OCI-LY1 (cell line): ENCODE data around the gene PNPLA3.

Experiments
- EZH2 ChIP-seq: fragments of 200-600 bp; sonication (generic), shearing (Covaris generic); IDR thresholded peaks from 2 replicates; pipeline ENCODE4 v1.8.0; 2017; ENCODE audit warnings: borderline replicate concordance, mixed run types, mild to moderate bottlenecking, antibody characterized with exemption, low read length, moderate library complexity, mixed read lengths
- TF ChIP-seq, protein P1 (sequence below): fragments of 200-600 bp; sonication (generic), shearing (Covaris generic); IDR thresholded peaks from 2 replicates; pipeline ENCODE4 v1.5.1; 2017; ENCODE audit warnings: mild to moderate bottlenecking, antibody characterized with exemption, low read length, moderate library complexity, mixed read lengths

DNA sequence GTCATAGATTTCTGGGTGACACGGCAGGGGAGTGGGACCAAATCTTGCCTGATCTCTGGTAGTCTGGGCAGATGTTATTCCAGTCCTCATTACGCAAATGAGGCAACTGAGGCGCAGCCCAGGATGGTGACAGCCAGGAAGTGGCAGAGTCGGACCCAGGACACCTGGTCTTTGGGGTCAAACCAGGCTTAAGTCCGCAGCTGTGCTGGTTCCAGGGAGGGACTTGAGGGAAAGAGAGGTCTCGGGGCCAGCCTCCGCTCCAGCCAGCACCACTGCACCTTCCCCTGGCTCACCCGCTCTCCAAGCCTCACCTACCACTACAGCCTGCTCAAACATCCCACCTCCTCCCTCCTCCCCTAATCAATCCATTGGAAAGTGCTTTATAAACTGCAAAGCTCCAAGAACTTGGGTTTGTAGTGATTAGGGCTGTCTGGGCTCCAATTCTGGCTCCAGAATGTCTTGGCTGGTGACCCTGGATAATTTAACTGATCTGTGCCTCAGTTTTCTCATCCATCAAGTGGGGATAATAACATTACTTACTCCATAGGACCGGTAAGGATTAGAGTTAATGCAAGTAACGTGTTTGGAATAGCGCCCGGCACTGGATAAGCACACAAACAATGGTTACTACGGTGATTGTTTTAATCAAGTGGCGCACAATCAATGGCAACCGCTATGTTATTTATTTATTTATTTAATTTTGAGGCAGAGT lies 31.3 kb upstream of the PNPLA3 start:
- TF ChIP-seq, protein P1, sequence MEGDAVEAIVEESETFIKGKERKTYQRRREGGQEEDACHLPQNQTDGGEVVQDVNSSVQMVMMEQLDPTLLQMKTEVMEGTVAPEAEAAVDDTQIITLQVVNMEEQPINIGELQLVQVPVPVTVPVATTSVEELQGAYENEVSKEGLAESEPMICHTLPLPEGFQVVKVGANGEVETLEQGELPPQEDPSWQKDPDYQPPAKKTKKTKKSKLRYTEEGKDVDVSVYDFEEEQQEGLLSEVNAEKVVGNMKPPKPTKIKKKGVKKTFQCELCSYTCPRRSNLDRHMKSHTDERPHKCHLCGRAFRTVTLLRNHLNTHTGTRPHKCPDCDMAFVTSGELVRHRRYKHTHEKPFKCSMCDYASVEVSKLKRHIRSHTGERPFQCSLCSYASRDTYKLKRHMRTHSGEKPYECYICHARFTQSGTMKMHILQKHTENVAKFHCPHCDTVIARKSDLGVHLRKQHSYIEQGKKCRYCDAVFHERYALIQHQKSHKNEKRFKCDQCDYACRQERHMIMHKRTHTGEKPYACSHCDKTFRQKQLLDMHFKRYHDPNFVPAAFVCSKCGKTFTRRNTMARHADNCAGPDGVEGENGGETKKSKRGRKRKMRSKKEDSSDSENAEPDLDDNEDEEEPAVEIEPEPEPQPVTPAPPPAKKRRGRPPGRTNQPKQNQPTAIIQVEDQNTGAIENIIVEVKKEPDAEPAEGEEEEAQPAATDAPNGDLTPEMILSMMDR = no peak
- no peak for TF ChIP-seq EZH2
